Endothelial cell (in vitro differentiated cells): ENCODE data around the gene TMTC1. TPM values are rescaled to one million over a fixed set of nuclear protein-coding genes. Genes with fewer than 3 reads are reported as not detected.

ENCODE experiments used
- DNase-seq: peaks from one replicate; pipeline ENCODE4 v3.0.0; 2021; ENCODE audit warnings: low spot score
- H3K27ac Mint-ChIP-seq: one replicate; pipeline ENCODE4 v1.8.0; 2021; ENCODE audit warnings: mixed read lengths, inconsistent platforms; ENCODE audit not compliant: unreplicated experiment
- H3K27me3 Mint-ChIP-seq: one replicate; pipeline ENCODE4 v1.8.0; 2021; ENCODE audit warnings: mild to moderate bottlenecking, moderate library complexity, mixed read lengths, inconsistent platforms; ENCODE audit not compliant: unreplicated experiment
- H3K36me3 Mint-ChIP-seq: one replicate; pipeline ENCODE4 v1.8.0; 2021; ENCODE audit warnings: mild to moderate bottlenecking, low read depth, mixed read lengths, inconsistent platforms; ENCODE audit not compliant: unreplicated experiment
- H3K4me1 Mint-ChIP-seq: one replicate; pipeline ENCODE4 v1.8.0; 2021; ENCODE audit warnings: mild to moderate bottlenecking, mixed read lengths, inconsistent platforms; ENCODE audit not compliant: unreplicated experiment
- H3K4me3 Mint-ChIP-seq: one replicate; pipeline ENCODE4 v1.8.0; 2021; ENCODE audit warnings: mild to moderate bottlenecking, mixed read lengths, inconsistent platforms; ENCODE audit not compliant: unreplicated experiment
- H3K9me3 Mint-ChIP-seq: one replicate; pipeline ENCODE4 v1.8.0; 2021; ENCODE audit warnings: mixed read lengths, inconsistent platforms; ENCODE audit not compliant: unreplicated experiment
- total RNA-seq: library from RNA; stranded (reverse); fragmentation: NEBNext Ultra II Directional; extraction: Animal tissue kit (Norgen Biotek cat#: 25700); gene quantifications from one replicate; pipeline ENCODE4 v1.2.1, GENCODE V29; 2021; ENCODE audit not compliant: unreplicated experiment
- TF ChIP-seq, protein P1 (sequence below): fragments of 200-600 bp; sonication (generic); IDR thresholded peaks from one replicate; pipeline ENCODE4 v1.5.0; 2021; ENCODE audit warnings: antibody characterized with exemption; ENCODE audit not compliant: unreplicated experiment

The TMTC1 gene
- total RNA-seq, 1 donor from 2014 or later: 0.95 TPM

DNA sequence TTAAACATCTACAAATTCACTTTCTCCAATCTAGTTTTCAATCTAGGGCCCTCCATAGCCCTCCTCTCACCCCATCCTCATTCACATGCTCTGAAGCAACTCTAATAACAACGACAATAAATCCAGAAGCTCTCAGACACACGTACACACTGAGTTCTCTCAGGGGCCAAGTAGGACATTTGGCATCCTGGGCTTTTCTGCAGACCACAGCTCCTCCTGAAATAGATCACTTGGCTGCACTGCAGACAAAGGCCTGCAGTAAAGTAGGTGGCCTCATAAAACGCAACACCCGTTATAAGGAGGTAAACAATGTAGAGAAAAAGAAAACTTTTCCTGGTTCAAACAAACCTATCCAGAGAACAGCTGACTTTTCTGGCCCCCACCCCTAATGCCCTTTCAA is 111.2 kb downstream of the TMTC1 start:
- H3K27ac Mint-ChIP-seq: no peak overlapping the region
- TF ChIP-seq, protein P1, sequence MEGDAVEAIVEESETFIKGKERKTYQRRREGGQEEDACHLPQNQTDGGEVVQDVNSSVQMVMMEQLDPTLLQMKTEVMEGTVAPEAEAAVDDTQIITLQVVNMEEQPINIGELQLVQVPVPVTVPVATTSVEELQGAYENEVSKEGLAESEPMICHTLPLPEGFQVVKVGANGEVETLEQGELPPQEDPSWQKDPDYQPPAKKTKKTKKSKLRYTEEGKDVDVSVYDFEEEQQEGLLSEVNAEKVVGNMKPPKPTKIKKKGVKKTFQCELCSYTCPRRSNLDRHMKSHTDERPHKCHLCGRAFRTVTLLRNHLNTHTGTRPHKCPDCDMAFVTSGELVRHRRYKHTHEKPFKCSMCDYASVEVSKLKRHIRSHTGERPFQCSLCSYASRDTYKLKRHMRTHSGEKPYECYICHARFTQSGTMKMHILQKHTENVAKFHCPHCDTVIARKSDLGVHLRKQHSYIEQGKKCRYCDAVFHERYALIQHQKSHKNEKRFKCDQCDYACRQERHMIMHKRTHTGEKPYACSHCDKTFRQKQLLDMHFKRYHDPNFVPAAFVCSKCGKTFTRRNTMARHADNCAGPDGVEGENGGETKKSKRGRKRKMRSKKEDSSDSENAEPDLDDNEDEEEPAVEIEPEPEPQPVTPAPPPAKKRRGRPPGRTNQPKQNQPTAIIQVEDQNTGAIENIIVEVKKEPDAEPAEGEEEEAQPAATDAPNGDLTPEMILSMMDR: no peak
- no peak for DNase-seq
- H3K4me3 Mint-ChIP-seq: no peak overlapping the region
- H3K4me1 Mint-ChIP-seq: no peaks in the 10 kb centered on the region
- H3K27me3 Mint-ChIP-seq: no peaks in the 10 kb centered on the region
- H3K9me3 Mint-ChIP-seq: no peaks in the 10 kb centered on the region
- H3K36me3 Mint-ChIP-seq: no peaks in the 10 kb centered on the region

DNA sequence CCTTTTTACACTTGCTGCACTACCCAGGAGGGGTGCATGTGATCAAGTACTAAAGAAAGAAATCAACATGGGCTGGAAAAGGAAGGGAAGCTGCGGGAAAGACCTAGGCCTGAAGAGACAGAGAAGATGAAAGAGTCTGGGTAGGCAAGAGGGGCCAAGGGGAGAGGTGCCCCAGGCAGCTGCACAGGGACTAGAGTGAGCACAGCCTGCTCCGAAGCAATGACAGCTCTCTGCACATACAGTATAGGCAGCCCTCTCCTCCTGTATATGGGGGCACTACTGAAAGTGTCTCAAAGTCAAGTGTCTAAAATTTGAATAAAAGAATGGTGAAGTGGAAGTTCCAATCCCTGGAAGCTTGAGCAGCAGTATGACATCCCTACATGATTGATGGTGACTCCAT is 112.0 kb downstream of the TMTC1 start:
- TF ChIP-seq, protein P1: no peak
- H3K27me3 Mint-ChIP-seq: no peaks in the 10 kb centered on the region
- DNase-seq: no peak
- no peaks in the 10 kb centered on the region for H3K36me3 Mint-ChIP-seq
- no peaks in the 10 kb centered on the region for H3K4me1 Mint-ChIP-seq
- no peak overlapping the region for H3K27ac Mint-ChIP-seq
- no peaks in the 10 kb centered on the region for H3K9me3 Mint-ChIP-seq
- H3K4me3 Mint-ChIP-seq: no peak overlapping the region

DNA sequence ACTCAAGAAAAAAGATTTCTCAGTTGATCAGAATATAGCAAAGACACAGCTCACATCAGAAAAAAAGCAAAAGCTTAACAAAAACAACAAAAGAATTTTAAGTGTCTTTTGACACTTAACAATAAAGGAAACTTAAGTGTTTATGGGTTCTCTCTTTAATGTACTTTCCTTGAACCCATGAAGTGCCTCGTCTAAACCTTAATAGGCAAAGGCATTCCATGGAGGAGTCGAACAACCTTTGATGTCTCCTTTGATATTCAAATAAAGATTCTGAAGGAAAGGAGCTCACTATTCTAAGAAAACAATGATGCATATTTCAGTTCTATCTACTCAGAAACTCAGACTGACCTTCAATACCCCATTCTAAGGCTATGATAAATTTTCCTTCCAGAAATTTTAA is 116.7 kb downstream of the TMTC1 start:
- Mint-ChIP-seq H3K4me1 (no peaks in the 10 kb centered on the region), H3K4me3 (no peak overlapping the region), H3K27ac (no peak overlapping the region), H3K27me3 (no peaks in the 10 kb centered on the region), H3K36me3 (no peaks in the 10 kb centered on the region), H3K9me3 (no peaks in the 10 kb centered on the region)
- no peak for DNase-seq
- TF ChIP-seq, protein P1: no peak

DNA sequence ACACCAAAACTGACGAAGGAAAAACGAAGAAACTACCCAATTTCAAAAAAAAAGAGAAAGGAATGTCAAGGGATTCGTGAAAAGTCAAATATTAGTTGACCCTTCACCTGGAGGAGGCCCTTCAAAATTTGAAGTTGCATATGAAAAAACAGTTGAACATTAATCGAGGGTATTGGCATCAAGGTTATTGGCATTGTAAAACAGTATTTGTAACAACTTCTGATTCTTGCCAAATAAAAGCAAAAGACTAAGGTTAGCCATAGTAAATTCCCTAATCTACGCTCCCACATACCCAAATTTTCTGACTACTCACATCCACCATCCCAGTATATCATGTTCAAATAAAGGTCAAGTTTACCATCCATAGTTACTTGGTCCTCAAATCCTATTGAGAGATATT is 118.6 kb downstream of the TMTC1 start:
- TF ChIP-seq, protein P1: no peak
- no peak overlapping the region for H3K4me3 Mint-ChIP-seq
- H3K4me1 Mint-ChIP-seq: no peaks in the 10 kb centered on the region
- H3K9me3 Mint-ChIP-seq: no peaks in the 10 kb centered on the region
- H3K27me3 Mint-ChIP-seq: no peaks in the 10 kb centered on the region
- no peak for DNase-seq
- H3K36me3 Mint-ChIP-seq: no peaks in the 10 kb centered on the region
- H3K27ac Mint-ChIP-seq: no peak overlapping the region

DNA sequence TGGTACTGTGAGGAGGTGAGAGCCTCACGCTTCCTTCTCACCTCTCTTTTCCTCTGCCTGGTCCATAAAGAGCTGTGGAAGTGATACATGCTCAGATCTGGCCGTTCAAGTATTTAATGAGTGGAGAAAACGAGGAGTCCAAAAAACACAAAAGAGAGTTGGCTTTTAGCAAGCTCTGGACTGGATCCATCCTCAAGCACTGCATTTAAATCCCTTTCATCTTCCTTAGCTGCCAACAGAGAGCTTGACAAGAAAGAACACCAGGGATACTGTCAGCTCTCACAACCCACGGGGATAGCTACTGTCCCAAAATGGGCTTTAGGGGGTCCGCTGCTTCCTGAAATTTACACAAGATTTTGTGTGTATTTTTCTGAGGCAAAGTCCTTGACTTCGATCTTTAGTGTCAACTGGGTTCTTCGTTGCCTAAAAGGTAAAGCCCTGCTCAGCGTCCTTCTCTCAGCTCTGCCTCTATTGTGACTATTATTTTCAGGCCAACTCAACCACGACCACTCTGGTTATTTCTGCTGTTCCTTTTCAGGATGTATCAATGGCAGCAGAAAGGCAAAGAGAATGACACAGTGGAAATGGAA is 120.9 kb downstream of the TMTC1 start:
- H3K27ac Mint-ChIP-seq: no peak overlapping the region
- H3K4me3 Mint-ChIP-seq: no peak overlapping the region
- TF ChIP-seq, protein P1: no peak

More for the DNA sequence above, 120.9 kb downstream of the TMTC1 start:
- Mint-ChIP-seq H3K9me3 (no peaks in the 10 kb centered on the region), H3K27me3 (no peaks in the 10 kb centered on the region), H3K4me1 (no peaks in the 10 kb centered on the region), H3K36me3 (no peaks in the 10 kb centered on the region)
- DNase-seq: no peak
